Activated naive CD8-positive, alpha-beta T cell treated with anti-CD3 and anti-CD28 coated beads for 36 hours (primary cell): ENCODE measurements around the gene ALDH9A1. TPM values are rescaled to one million over a fixed set of nuclear protein-coding genes. Genes with fewer than 3 reads are reported as not detected.
"Not testable (repeated sequence)": the region's sequence is repeated elsewhere in the genome, so short reads cannot be mapped to it uniquely, and the experiment has no call there.

Experiments used
- DNase-seq: peaks from one replicate; pipeline ENCODE4 v3.0.0; 2021
- H3K27ac Mint-ChIP-seq: one replicate; pipeline ENCODE4 v1.8.0; 2022; ENCODE audit warnings: mild to moderate bottlenecking, moderate library complexity, mixed read lengths
- H3K27me3 Mint-ChIP-seq: one replicate; pipeline ENCODE4 v1.8.0; 2022; ENCODE audit warnings: mild to moderate bottlenecking, mixed read lengths
- H3K36me3 Mint-ChIP-seq: one replicate; pipeline ENCODE4 v1.8.0; 2021; ENCODE audit warnings: mild to moderate bottlenecking, mixed read lengths
- H3K4me1 Mint-ChIP-seq: one replicate; pipeline ENCODE4 v1.8.0; 2021; ENCODE audit warnings: mixed read lengths
- H3K4me3 Mint-ChIP-seq: one replicate; pipeline ENCODE4 v1.8.0; 2022; ENCODE audit warnings: mild to moderate bottlenecking, moderate library complexity, mixed read lengths
- H3K9me3 Mint-ChIP-seq: one replicate; pipeline ENCODE4 v1.8.0; 2022; ENCODE audit warnings: mixed read lengths
- total RNA-seq, 2 experiments: library from RNA; stranded (reverse); gene quantifications; one replicate each; pipeline ENCODE4 v1.2.3, GENCODE V29; 2021

The ALDH9A1 gene
- total RNA-seq = 10 to 100 TPM; 41.3 to 43.6 TPM

GRCh38 chr1:165697881-165698760 is at the start of gene ALDH9A1:
TSS of gene ALDH9A1 (minus strand) at chr1:165698562. CDS start at chr1:165698558, 4 bp downstream.
- Mint-ChIP-seq H3K36me3 (peaks cover 17% of the 10 kb centered on the region), H3K27me3 (no peaks in the 10 kb centered on the region), H3K4me1 (peaks cover 30% of the 10 kb centered on the region), H3K9me3 (no peaks in the 10 kb centered on the region), H3K27ac (peak within 1 kb of the TSS; percentile 98), H3K4me3 (peak within 1 kb of the TSS; percentile 100)
- DNase-seq = peak; percentile 90

- DNase-seq = no peak
- H3K4me1 Mint-ChIP-seq = no peaks in the 10 kb centered on the region
- H3K27ac Mint-ChIP-seq = no peak overlapping the region
- peaks cover 16% of the 10 kb centered on the region for H3K36me3 Mint-ChIP-seq
- no peak overlapping the region for H3K4me3 Mint-ChIP-seq
- no peaks in the 10 kb centered on the region for H3K9me3 Mint-ChIP-seq
- H3K27me3 Mint-ChIP-seq = no peaks in the 10 kb centered on the region
These were observed 49.5 kb upstream of the ALDH9A1 start for GRCh38 chr1:165747632-165748447.

GRCh38 chr1:165744913-165745312 is 46.6 kb upstream of the ALDH9A1 start:
- DNase-seq, H3K9me3 Mint-ChIP-seq, H3K27me3 Mint-ChIP-seq, H3K27ac Mint-ChIP-seq, H3K4me1 Mint-ChIP-seq, H3K4me3 Mint-ChIP-seq: not testable (repeated sequence)
- H3K36me3 Mint-ChIP-seq = peaks cover 30% of the 10 kb centered on the region

DNA sequence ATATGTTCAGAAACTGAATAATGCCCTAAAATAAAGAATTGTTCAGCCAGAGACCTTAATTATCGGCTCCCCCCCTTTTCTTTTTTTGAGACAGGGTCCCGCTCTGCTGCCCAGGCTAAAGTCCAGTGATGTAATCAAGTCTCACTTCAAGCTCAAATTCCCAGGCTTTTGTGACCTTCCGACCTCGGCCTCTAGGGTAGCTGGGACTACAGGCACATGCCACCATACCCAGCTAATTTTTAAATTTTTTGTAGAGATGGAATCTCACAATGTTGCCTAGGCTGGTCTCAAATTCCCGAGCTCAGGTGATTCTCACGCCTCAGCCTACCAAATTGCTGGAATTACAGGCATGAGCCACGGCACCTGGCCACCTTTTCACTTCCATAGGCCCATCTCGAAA is 43.8 kb upstream of the ALDH9A1 start:
- Mint-ChIP-seq H3K4me3 (no peak overlapping the region), H3K4me1 (peaks cover 6% of the 10 kb centered on the region), H3K27ac (no peak overlapping the region)

DNA sequence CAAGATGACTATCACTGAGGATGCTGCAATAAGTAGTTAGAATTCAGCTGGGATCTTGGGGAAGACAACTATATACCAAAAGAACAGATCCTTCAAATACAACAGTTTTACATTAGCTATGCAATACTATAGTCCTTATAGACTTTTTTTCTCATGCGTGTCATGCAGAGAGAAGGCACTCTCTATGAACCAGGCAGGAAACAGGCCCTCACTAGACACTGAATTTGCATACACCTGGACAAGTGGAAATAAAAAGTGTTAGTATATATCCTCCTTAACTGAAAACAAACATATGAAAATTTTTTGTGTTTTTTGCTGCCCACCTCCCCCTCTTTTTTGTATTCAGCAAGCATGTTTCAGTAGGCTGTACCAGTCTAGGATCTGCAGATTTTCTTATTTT is 40.4 kb upstream of the ALDH9A1 start:
- Mint-ChIP-seq H3K36me3 (peaks cover 20% of the 10 kb centered on the region), H3K27ac (no peak overlapping the region), H3K4me3 (no peak overlapping the region), H3K27me3 (no peaks in the 10 kb centered on the region), H3K9me3 (no peaks in the 10 kb centered on the region), H3K4me1 (peaks cover 6% of the 10 kb centered on the region)
- DNase-seq = no peak

More for the DNA sequence above, 43.8 kb upstream of the ALDH9A1 start:
- Mint-ChIP-seq H3K27me3 (no peaks in the 10 kb centered on the region), H3K36me3 (peaks cover 25% of the 10 kb centered on the region), H3K9me3 (no peaks in the 10 kb centered on the region)
- DNase-seq = no peak

- Mint-ChIP-seq H3K27me3 (no peaks in the 10 kb centered on the region), H3K9me3 (no peaks in the 10 kb centered on the region)
These were observed 38.8 kb upstream of the ALDH9A1 start for GRCh38 chr1:165737196-165737595.

GRCh38 chr1:165734906-165735305 is 36.5 kb upstream of the ALDH9A1 start:
- Mint-ChIP-seq H3K4me1 (peaks cover 6% of the 10 kb centered on the region), H3K27ac (no peak overlapping the region), H3K9me3 (no peaks in the 10 kb centered on the region), H3K36me3 (peaks cover 6% of the 10 kb centered on the region), H3K27me3 (no peaks in the 10 kb centered on the region), H3K4me3 (no peak overlapping the region)
- no peak for DNase-seq

More at GRCh38 chr1:165737196-165737595, 38.8 kb upstream of the ALDH9A1 start:
- H3K4me1 Mint-ChIP-seq = peaks cover 6% of the 10 kb centered on the region
- peaks cover 18% of the 10 kb centered on the region for H3K36me3 Mint-ChIP-seq
- no peak overlapping the region for H3K4me3 Mint-ChIP-seq
- H3K27ac Mint-ChIP-seq = no peak overlapping the region
- DNase-seq = no peak

DNA sequence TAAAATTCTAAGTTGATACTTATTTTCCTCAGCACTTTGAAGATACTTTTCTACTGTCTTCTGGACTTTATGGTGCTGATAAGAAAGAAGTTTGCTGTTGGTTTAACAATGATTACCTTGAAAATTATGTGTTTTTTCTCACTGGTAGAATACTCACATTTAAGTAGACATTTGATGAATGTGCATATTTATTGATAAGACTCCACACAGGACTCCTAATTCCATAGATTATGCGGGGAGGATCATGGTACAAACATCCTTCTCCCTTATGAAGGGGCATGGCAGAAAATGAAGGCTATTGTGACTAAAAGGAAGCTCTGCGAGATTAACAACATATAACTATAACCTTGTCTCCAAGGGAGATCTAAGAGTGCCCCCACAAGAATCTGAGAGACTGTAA is 28.5 kb upstream of the ALDH9A1 start:
- no peaks in the 10 kb centered on the region for H3K9me3 Mint-ChIP-seq
- H3K27ac Mint-ChIP-seq = no peak overlapping the region

GRCh38 chr1:165726169-165726568 is 27.8 kb upstream of the ALDH9A1 start:
- H3K9me3 Mint-ChIP-seq = no peaks in the 10 kb centered on the region
- no peak overlapping the region for H3K27ac Mint-ChIP-seq
- H3K27me3 Mint-ChIP-seq = no peaks in the 10 kb centered on the region
- no peak for DNase-seq
- H3K36me3 Mint-ChIP-seq = no peaks in the 10 kb centered on the region
- no peaks in the 10 kb centered on the region for H3K4me1 Mint-ChIP-seq
- no peak overlapping the region for H3K4me3 Mint-ChIP-seq

More for the DNA sequence above, 28.5 kb upstream of the ALDH9A1 start:
- Mint-ChIP-seq H3K27me3 (no peaks in the 10 kb centered on the region), H3K4me1 (no peaks in the 10 kb centered on the region), H3K36me3 (no peaks in the 10 kb centered on the region), H3K4me3 (no peak overlapping the region)
- DNase-seq = no peak

DNA sequence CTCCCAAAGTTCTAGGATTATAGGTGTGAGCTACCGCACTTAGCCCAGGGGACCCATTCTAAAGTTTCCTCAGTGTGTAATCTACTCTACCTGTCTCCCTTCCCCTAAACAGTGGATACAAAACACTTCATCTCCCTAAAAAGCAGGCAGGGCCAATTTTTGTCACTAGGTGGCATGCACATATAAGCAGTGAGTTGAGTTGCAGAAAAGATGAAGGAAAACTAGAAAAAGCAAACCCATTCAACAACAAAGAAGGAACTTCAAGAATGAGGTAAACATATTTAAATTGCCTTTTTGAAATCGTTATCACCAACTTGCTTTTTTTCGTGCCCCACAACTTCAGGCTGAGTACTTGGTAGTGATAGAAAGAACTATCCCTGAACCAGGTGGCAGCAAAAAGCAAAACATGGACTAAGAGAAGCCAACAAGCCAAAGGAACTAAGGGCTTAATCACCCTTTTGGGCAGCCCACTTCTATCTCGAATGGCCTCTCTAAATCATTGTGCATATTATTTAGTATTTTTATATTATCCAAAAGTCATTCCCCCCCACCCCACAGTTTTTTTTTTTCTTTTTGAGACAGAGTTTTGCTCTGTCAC is 19.7 kb upstream of the ALDH9A1 start:
- DNase-seq = no peak
- H3K4me3 Mint-ChIP-seq = no peak overlapping the region
- no peaks in the 10 kb centered on the region for H3K9me3 Mint-ChIP-seq
- H3K4me1 Mint-ChIP-seq = no peaks in the 10 kb centered on the region
- no peak overlapping the region for H3K27ac Mint-ChIP-seq
- H3K27me3 Mint-ChIP-seq = peaks cover 3% of the 10 kb centered on the region
- H3K36me3 Mint-ChIP-seq = no peaks in the 10 kb centered on the region

DNA sequence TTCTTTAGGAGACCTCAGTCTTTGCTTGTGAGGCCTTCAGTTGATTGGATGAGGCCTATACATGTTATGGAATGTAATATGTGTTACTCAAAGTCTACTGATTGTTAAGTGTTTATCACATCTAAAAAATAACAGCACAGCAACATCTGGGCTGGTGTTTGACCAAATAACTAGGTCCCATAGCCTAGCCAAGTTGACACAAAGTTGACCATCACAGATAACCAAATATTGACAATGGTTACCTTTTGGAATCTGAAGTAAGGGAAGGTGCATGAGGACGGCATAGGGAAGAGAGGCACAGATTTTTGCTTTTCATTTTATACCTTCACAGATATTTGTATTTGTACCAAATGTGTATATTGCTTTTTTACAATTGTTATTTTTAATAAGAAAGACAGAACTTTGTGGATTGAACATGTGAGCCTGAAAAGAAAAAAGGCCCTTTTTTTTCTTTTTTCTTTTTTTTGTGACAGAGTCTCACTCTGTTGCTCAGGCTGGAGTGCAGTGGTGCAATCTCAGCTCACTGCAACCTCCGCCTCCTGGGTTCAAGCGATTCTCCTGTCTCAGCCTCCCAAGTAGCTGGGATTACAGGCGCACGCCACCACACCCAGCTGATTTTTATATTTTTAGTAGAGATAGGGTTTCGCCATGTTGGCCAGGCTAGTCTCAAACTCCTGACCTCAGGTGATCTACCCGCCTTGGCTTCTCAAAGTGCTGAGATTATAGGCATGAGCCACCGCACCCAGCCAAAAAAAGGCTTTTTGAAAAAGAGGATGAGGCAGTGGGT is 18.1 kb upstream of the ALDH9A1 start:
- H3K27ac Mint-ChIP-seq, DNase-seq, H3K27me3 Mint-ChIP-seq, H3K4me1 Mint-ChIP-seq, H3K4me3 Mint-ChIP-seq, H3K36me3 Mint-ChIP-seq, H3K9me3 Mint-ChIP-seq: not testable (repeated sequence)

DNA sequence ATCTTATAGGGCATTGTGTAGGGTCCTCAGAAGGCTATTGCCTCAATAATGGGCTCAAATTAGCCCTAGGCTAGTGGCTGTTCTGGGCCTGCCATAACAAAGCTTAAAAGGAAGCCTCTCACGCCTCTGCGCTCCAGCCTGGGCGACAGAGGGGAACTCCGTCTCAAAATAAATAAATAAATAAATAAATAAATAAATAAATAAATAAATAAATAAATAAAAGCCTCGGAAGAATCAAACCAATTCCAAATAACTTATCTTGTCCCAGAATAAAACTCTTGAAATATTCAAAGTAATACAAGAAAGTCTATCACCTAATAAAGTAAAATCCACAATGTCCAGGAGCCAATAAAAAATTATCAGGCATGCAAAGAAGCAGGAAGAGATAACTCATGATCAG is 14.4 kb upstream of the ALDH9A1 start:
- Mint-ChIP-seq H3K36me3 (no peaks in the 10 kb centered on the region), H3K9me3 (no peaks in the 10 kb centered on the region), H3K27me3 (peaks cover 28% of the 10 kb centered on the region), H3K27ac (no peak overlapping the region), H3K4me1 (no peaks in the 10 kb centered on the region), H3K4me3 (no peak overlapping the region)
- DNase-seq = no peak

- no peak overlapping the region for H3K27ac Mint-ChIP-seq
- H3K4me3 Mint-ChIP-seq = no peak overlapping the region
- no peaks in the 10 kb centered on the region for H3K36me3 Mint-ChIP-seq
- peaks cover 34% of the 10 kb centered on the region for H3K27me3 Mint-ChIP-seq
- no peaks in the 10 kb centered on the region for H3K9me3 Mint-ChIP-seq
- no peaks in the 10 kb centered on the region for H3K4me1 Mint-ChIP-seq
- no peak for DNase-seq
These were observed 9.8 kb upstream of the ALDH9A1 start for GRCh38 chr1:165707984-165708706.

- H3K4me3 Mint-ChIP-seq = no peak overlapping the region
- H3K36me3 Mint-ChIP-seq = no peaks in the 10 kb centered on the region
- H3K4me1 Mint-ChIP-seq = peaks cover 10% of the 10 kb centered on the region
- H3K27ac Mint-ChIP-seq = no peak overlapping the region
- no peak for DNase-seq
- H3K27me3 Mint-ChIP-seq = peaks cover 17% of the 10 kb centered on the region
- H3K9me3 Mint-ChIP-seq = no peaks in the 10 kb centered on the region
These were observed 5.3 kb upstream of the ALDH9A1 start for GRCh38 chr1:165703648-165704047.
